HEK293 (cell line): ENCODE measurements around the gene DNAH9.

Experiments
- CTCF ChIA-PET: fragments of 350-600 bp; formaldehyde crosslinking; extraction: SDS; loops from one replicate; lab custom pipeline; 2021; ENCODE audit warnings: antibody characterized with exemption; lab: Yijun Ruan, JAX
- POLR2A ChIA-PET: fragments of 300-600 bp; formaldehyde crosslinking; extraction: SDS; loops from one replicate; lab custom pipeline; 2020; ENCODE audit warnings: antibody characterized with exemption, inconsistent platforms; lab: Yijun Ruan, JAX
- H3K27ac ChIP-seq: fragments of 200-500 bp; sonication (Bioruptor generic); 2 replicates; pipeline ENCODE4 v1.5.1; 2014; ENCODE audit warnings: low read depth, low read length, control low read depth, inconsistent platforms; ENCODE audit errors: extremely low read depth
- H3K36me3 ChIP-seq, 2 experiments: fragments of 200-500 bp in 1 of 2; sonication (Bioruptor generic) in 1 of 2; 1 replicate in 1 of 2; 2 replicates in 1 of 2; pipeline ENCODE4 v1.5.1; 2014 to 2017; ENCODE audit warnings: inconsistent platforms in 2 of 2, low read length in 2 of 2; ENCODE audit not compliant: control insufficient read depth in 2 of 2, insufficient read depth in 1 of 2
- H3K4me1 ChIP-seq: fragments of 200-500 bp; sonication (Bioruptor generic); 2 replicates; pipeline ENCODE4 v1.5.1; 2014; ENCODE audit warnings: mild to moderate bottlenecking, low read length, inconsistent platforms; ENCODE audit not compliant: control insufficient read depth, insufficient read depth
- H3K4me3 ChIP-seq: 2 replicates; pipeline ENCODE4 v1.5.1; 2011; ENCODE audit warnings: low read depth, mild to moderate bottlenecking, control low read depth, low read length, moderate library complexity
- H3K9me3 ChIP-seq: fragments of 200-500 bp; sonication (Bioruptor generic); 2 replicates; pipeline ENCODE4 v1.5.1; 2014; ENCODE audit warnings: low read depth, low read length, inconsistent platforms; ENCODE audit not compliant: control insufficient read depth, insufficient read depth
- GLIS1 ChIP-seq: fragments of 450-650 bp; formaldehyde crosslinking; IDR thresholded peaks from 2 replicates; pipeline ENCODE4 v1.5.1; 2016; ENCODE audit warnings: missing biosample characterization, missing genetic modification characterization
- HIC1 ChIP-seq: fragments of 450-650 bp; formaldehyde crosslinking; IDR thresholded peaks from 2 replicates; pipeline ENCODE4 v1.5.1; 2016; ENCODE audit warnings: missing biosample characterization, missing genetic modification characterization
- KLF9 ChIP-seq: fragments of 450-650 bp; formaldehyde crosslinking; IDR thresholded peaks from 2 replicates; pipeline ENCODE4 v1.5.1; 2016; ENCODE audit warnings: missing biosample characterization, missing genetic modification characterization, low read depth
- MZF1 ChIP-seq: fragments of 450-650 bp; formaldehyde crosslinking; IDR thresholded peaks from 2 replicates; pipeline ENCODE4 v1.5.1; 2017; ENCODE audit warnings: missing biosample characterization, missing genetic modification characterization, borderline replicate concordance
- OSR2 ChIP-seq: fragments of 450-650 bp; formaldehyde crosslinking; IDR thresholded peaks from 2 replicates; pipeline ENCODE4 v1.5.1; 2016; ENCODE audit warnings: missing biosample characterization, missing genetic modification characterization
- ZBTB21 ChIP-seq: fragments of 450-650 bp; formaldehyde crosslinking; IDR thresholded peaks from 2 replicates; pipeline ENCODE4 v1.5.1; 2017; ENCODE audit warnings: missing biosample characterization, missing genetic modification characterization
- ZFHX2 ChIP-seq: fragments of 450-650 bp; formaldehyde crosslinking; conservative IDR thresholded peaks from 2 replicates; pipeline ENCODE4 v1.5.1; 2016; ENCODE audit warnings: missing biosample characterization, missing genetic modification characterization
- ZFP37 ChIP-seq: fragments of 450-650 bp; formaldehyde crosslinking; IDR thresholded peaks from 2 replicates; pipeline ENCODE4 v1.5.1; 2016; ENCODE audit warnings: missing biosample characterization, missing genetic modification characterization
- ZFP69B ChIP-seq: fragments of 450-650 bp; formaldehyde crosslinking; IDR thresholded peaks from 2 replicates; pipeline ENCODE4 v1.5.1; 2016; ENCODE audit warnings: missing biosample characterization, missing genetic modification characterization
- ZNF202 ChIP-seq: fragments of 450-650 bp; formaldehyde crosslinking; IDR thresholded peaks from 2 replicates; pipeline ENCODE4 v1.5.1; 2016; ENCODE audit warnings: missing biosample characterization, missing genetic modification characterization, borderline replicate concordance
- ZNF211 ChIP-seq: fragments of 450-650 bp; formaldehyde crosslinking; IDR thresholded peaks from 2 replicates; pipeline ENCODE4 v1.5.1; 2016; ENCODE audit warnings: low read depth, missing biosample characterization, missing genetic modification characterization
- ZNF214 ChIP-seq: fragments of 450-650 bp; formaldehyde crosslinking; IDR thresholded peaks from 2 replicates; pipeline ENCODE4 v1.5.1; 2017; ENCODE audit warnings: missing biosample characterization, mild to moderate bottlenecking, missing genetic modification characterization, borderline replicate concordance
- ZNF362 ChIP-seq: fragments of 450-650 bp; formaldehyde crosslinking; IDR thresholded peaks from 2 replicates; pipeline ENCODE4 v1.5.1; 2016; ENCODE audit warnings: missing biosample characterization, missing genetic modification characterization
- ZNF416 ChIP-seq: fragments of 450-650 bp; formaldehyde crosslinking; IDR thresholded peaks from 2 replicates; pipeline ENCODE4 v1.5.1; 2016; ENCODE audit warnings: missing biosample characterization, missing genetic modification characterization
- ZNF621 ChIP-seq: fragments of 450-650 bp; formaldehyde crosslinking; IDR thresholded peaks from 2 replicates; pipeline ENCODE4 v1.5.1; 2017; ENCODE audit warnings: missing biosample characterization, missing genetic modification characterization
- ZNF623 ChIP-seq: fragments of 450-650 bp; formaldehyde crosslinking; IDR thresholded peaks from 2 replicates; pipeline ENCODE4 v1.5.1; 2016; ENCODE audit warnings: missing biosample characterization, missing genetic modification characterization
- ZNF76 ChIP-seq: fragments of 450-650 bp; formaldehyde crosslinking; IDR thresholded peaks from 2 replicates; pipeline ENCODE4; 2016; ENCODE audit warnings: low read depth, missing biosample characterization, missing genetic modification characterization, borderline replicate concordance
- ZNF776 ChIP-seq: fragments of 450-650 bp; formaldehyde crosslinking; IDR thresholded peaks from 2 replicates; pipeline ENCODE4 v1.5.0; 2017; ENCODE audit warnings: missing biosample characterization, missing genetic modification characterization, borderline replicate concordance
- ZNF792 ChIP-seq: fragments of 450-650 bp; formaldehyde crosslinking; IDR thresholded peaks from 2 replicates; pipeline ENCODE4 v1.5.1; 2016; ENCODE audit warnings: missing biosample characterization, missing genetic modification characterization
- TF ChIP-seq, protein P1 (sequence below): fragments of 450-650 bp; formaldehyde crosslinking; IDR thresholded peaks from 2 replicates; pipeline ENCODE4 v1.5.1; 2016; ENCODE audit warnings: missing biosample characterization, missing genetic modification characterization
- TF ChIP-seq, protein P2 (sequence below): fragments of 450-650 bp; formaldehyde crosslinking; IDR thresholded peaks from 2 replicates; pipeline ENCODE4 v1.5.1; 2016; ENCODE audit warnings: missing biosample characterization, missing genetic modification characterization, borderline replicate concordance
- TF ChIP-seq, protein P3 (sequence below): fragments of 450-650 bp; formaldehyde crosslinking; IDR thresholded peaks from 2 replicates; pipeline ENCODE4 v1.5.0; 2017; ENCODE audit warnings: missing biosample characterization, missing genetic modification characterization, borderline replicate concordance

The DNAH9 gene

GRCh38 chr17:11943759-11944347 lies 345.6 kb downstream of the DNAH9 start:
- no peak overlapping the region for H3K27ac ChIP-seq
- H3K36me3 ChIP-seq: no peaks in the 10 kb centered on the region
- H3K9me3 ChIP-seq: no peaks in the 10 kb centered on the region
- ChIA-PET CTCF (interaction anchor here (0.8 to 1.1 kb wide), 2 partner anchors 7 to 43 kb away, joined by 3 to 5 read pairs; no protein-coding TSS in a partner anchor), POLR2A (no interaction called here)
- TF ChIP-seq, protein P1, sequence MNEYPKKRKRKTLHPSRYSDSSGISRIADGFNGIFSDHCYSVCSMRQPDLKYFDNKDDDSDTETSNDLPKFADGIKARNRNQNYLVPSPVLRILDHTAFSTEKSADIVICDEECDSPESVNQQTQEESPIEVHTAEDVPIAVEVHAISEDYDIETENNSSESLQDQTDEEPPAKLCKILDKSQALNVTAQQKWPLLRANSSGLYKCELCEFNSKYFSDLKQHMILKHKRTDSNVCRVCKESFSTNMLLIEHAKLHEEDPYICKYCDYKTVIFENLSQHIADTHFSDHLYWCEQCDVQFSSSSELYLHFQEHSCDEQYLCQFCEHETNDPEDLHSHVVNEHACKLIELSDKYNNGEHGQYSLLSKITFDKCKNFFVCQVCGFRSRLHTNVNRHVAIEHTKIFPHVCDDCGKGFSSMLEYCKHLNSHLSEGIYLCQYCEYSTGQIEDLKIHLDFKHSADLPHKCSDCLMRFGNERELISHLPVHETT (tag by site-specific recombination): no peak
- TF ChIP-seq ZBTB21: no peak
- no peak for TF ChIP-seq ZNF211 (tag by site-specific recombination)
- no peak for TF ChIP-seq ZNF76
- no peaks in the 10 kb centered on the region for H3K4me1 ChIP-seq
- no peak overlapping the region for H3K4me3 ChIP-seq

DNA sequence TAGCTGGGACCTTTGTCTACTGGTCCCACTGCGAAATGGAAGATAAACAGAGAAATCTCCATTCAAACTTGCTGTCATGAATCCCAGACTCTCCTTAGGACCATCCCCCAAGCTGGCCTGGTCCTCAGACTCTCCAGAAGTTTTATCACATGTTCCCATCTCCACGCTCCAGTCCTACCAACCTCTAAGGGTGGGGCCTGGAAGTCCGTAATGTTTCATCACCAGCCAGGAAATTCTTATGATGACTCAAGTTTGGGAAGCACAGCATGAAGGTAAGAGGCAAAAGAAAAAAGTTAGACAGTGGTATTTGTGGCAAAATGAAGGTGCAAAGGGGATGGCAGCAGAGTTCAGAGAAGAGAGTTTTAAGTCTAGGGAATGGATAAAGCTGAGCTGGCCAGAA lies 346.3 kb downstream of the DNAH9 start:
- POLR2A ChIA-PET: no interaction called here
- CTCF ChIA-PET: interaction anchor here (0.5 to 1.1 kb wide), 3 partner anchors 8 to 42 kb away, joined by 3 to 5 read pairs (median 4); no protein-coding TSS in a partner anchor
- H3K27ac ChIP-seq: no peak overlapping the region
- H3K4me3 ChIP-seq: no peak overlapping the region
- H3K9me3 ChIP-seq: no peaks in the 10 kb centered on the region
- no peaks in the 10 kb centered on the region for H3K36me3 ChIP-seq
- TF ChIP-seq MZF1 (tag by site-specific recombination): no peak
- TF ChIP-seq, protein P2, sequence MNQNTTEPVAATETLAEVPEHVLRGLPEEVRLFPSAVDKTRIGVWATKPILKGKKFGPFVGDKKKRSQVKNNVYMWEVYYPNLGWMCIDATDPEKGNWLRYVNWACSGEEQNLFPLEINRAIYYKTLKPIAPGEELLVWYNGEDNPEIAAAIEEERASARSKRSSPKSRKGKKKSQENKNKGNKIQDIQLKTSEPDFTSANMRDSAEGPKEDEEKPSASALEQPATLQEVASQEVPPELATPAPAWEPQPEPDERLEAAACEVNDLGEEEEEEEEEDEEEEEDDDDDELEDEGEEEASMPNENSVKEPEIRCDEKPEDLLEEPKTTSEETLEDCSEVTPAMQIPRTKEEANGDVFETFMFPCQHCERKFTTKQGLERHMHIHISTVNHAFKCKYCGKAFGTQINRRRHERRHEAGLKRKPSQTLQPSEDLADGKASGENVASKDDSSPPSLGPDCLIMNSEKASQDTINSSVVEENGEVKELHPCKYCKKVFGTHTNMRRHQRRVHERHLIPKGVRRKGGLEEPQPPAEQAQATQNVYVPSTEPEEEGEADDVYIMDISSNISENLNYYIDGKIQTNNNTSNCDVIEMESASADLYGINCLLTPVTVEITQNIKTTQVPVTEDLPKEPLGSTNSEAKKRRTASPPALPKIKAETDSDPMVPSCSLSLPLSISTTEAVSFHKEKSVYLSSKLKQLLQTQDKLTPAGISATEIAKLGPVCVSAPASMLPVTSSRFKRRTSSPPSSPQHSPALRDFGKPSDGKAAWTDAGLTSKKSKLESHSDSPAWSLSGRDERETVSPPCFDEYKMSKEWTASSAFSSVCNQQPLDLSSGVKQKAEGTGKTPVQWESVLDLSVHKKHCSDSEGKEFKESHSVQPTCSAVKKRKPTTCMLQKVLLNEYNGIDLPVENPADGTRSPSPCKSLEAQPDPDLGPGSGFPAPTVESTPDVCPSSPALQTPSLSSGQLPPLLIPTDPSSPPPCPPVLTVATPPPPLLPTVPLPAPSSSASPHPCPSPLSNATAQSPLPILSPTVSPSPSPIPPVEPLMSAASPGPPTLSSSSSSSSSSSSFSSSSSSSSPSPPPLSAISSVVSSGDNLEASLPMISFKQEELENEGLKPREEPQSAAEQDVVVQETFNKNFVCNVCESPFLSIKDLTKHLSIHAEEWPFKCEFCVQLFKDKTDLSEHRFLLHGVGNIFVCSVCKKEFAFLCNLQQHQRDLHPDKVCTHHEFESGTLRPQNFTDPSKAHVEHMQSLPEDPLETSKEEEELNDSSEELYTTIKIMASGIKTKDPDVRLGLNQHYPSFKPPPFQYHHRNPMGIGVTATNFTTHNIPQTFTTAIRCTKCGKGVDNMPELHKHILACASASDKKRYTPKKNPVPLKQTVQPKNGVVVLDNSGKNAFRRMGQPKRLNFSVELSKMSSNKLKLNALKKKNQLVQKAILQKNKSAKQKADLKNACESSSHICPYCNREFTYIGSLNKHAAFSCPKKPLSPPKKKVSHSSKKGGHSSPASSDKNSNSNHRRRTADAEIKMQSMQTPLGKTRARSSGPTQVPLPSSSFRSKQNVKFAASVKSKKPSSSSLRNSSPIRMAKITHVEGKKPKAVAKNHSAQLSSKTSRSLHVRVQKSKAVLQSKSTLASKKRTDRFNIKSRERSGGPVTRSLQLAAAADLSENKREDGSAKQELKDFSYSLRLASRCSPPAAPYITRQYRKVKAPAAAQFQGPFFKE (tag by site-specific recombination): no peak
- TF ChIP-seq ZFP69B (tag by site-specific recombination): no peak
- TF ChIP-seq ZFP37 (tag by site-specific recombination): no peak
- no peak for TF ChIP-seq GLIS1
- no peak for TF ChIP-seq HIC1 (tag by site-specific recombination)
- no peak for TF ChIP-seq OSR2 (tag by site-specific recombination)
- no peak for TF ChIP-seq ZNF623
- no peak for TF ChIP-seq ZNF214 (tag by site-specific recombination)
- no peak for TF ChIP-seq ZNF362 (tag by site-specific recombination)
- TF ChIP-seq, protein P3, sequence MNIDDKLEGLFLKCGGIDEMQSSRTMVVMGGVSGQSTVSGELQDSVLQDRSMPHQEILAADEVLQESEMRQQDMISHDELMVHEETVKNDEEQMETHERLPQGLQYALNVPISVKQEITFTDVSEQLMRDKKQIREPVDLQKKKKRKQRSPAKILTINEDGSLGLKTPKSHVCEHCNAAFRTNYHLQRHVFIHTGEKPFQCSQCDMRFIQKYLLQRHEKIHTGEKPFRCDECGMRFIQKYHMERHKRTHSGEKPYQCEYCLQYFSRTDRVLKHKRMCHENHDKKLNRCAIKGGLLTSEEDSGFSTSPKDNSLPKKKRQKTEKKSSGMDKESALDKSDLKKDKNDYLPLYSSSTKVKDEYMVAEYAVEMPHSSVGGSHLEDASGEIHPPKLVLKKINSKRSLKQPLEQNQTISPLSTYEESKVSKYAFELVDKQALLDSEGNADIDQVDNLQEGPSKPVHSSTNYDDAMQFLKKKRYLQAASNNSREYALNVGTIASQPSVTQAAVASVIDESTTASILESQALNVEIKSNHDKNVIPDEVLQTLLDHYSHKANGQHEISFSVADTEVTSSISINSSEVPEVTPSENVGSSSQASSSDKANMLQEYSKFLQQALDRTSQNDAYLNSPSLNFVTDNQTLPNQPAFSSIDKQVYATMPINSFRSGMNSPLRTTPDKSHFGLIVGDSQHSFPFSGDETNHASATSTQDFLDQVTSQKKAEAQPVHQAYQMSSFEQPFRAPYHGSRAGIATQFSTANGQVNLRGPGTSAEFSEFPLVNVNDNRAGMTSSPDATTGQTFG: no peak
- TF ChIP-seq ZNF416 (tag by site-specific recombination): no peak
- TF ChIP-seq KLF9: no peak
- no peak for TF ChIP-seq ZNF792 (tag by site-specific recombination)
- TF ChIP-seq ZFHX2 (tag by site-specific recombination): no peak
- TF ChIP-seq ZNF621 (tag by site-specific recombination): no peak
- TF ChIP-seq ZNF202: no peak
- no peak for TF ChIP-seq ZNF776
- no peaks in the 10 kb centered on the region for H3K4me1 ChIP-seq
